ENCODE data around the gene HENMT1.
A peak's percentile ranks its signal among the peaks of the same experiment; 100 is the strongest.
"Not testable (repeated sequence)": the region's sequence is repeated elsewhere in the genome, so short reads cannot be mapped to it uniquely, and the experiment has no call there.

The HENMT1 gene

GRCh38 chr1:108671143-108671542 lies 10.2 kb upstream of the HENMT1 start:
- DNase-seq (ENCODE audit: low read depth in 2 of 2) = no peak

GRCh38 chr1:108670131-108670773 lies 9.4 kb upstream of the HENMT1 start:
- DNase-seq (ENCODE audit: low read depth in 2 of 2) = no peak

GRCh38 chr1:108669679-108670078 lies 8.8 kb upstream of the HENMT1 start:
- DNase-seq (ENCODE audit: low read depth in 2 of 2) = no peak

GRCh38 chr1:108668777-108669176 lies 7.9 kb upstream of the HENMT1 start:
- no peak for DNase-seq (ENCODE audit: low read depth in 2 of 2)

- not testable (repeated sequence) for DNase-seq (ENCODE audit: low read depth in 2 of 2)
These were observed 6.5 kb upstream of the HENMT1 start for GRCh38 chr1:108667422-108667821.

- no peak for DNase-seq (ENCODE audit: low read depth in 2 of 2)
These were observed 4.9 kb upstream of the HENMT1 start for GRCh38 chr1:108665771-108666170.

- DNase-seq (ENCODE audit: low read depth in 2 of 2) = no peak
These were observed 4.2 kb upstream of the HENMT1 start for GRCh38 chr1:108665067-108665466.

GRCh38 chr1:108664481-108664880 lies 3.6 kb upstream of the HENMT1 start:
- DNase-seq (ENCODE audit: low read depth in 2 of 2) = no peak

- DNase-seq (ENCODE audit: low read depth in 2 of 2) = no peak
These were observed 2.2 kb upstream of the HENMT1 start for GRCh38 chr1:108663074-108663473.

GRCh38 chr1:108657356-108658080 lies 3.4 kb downstream of the HENMT1 start:
- no peak for DNase-seq (ENCODE audit: low read depth in 2 of 2)

GRCh38 chr1:108653431-108654105 lies 7.3 kb downstream of the HENMT1 start:
- no peak for DNase-seq (ENCODE audit: low read depth in 2 of 2)

- peak; percentile 58 to 64 for DNase-seq (ENCODE audit: low read depth in 2 of 2)
These were observed 14.1 kb downstream of the HENMT1 start for GRCh38 chr1:108646648-108647269.

GRCh38 chr1:108646265-108646647 lies 14.6 kb downstream of the HENMT1 start:
- DNase-seq (ENCODE audit: low read depth in 2 of 2) = no peak

- DNase-seq (ENCODE audit: low read depth in 2 of 2) = no peak
These were observed 15.2 kb downstream of the HENMT1 start for GRCh38 chr1:108645564-108646184.

GRCh38 chr1:108644984-108645383 lies 15.9 kb downstream of the HENMT1 start:
- peak in 1 of 2 donors; percentile 23 for DNase-seq (ENCODE audit: low read depth in 2 of 2)

GRCh38 chr1:108643492-108644335 lies 17.2 kb downstream of the HENMT1 start:
- DNase-seq (ENCODE audit: low read depth in 2 of 2) = peak in 1 of 2 donors; percentile 30

- DNase-seq (ENCODE audit: low read depth in 2 of 2) = not testable (repeated sequence)
These were observed 20.0 kb downstream of the HENMT1 start for GRCh38 chr1:108640863-108641262.

- peak; percentile 38 to 44 for DNase-seq (ENCODE audit: low read depth in 2 of 2)
These were observed 20.9 kb downstream of the HENMT1 start for GRCh38 chr1:108639899-108640560.

- no peak for DNase-seq (ENCODE audit: low read depth in 2 of 2)
These were observed 24.0 kb downstream of the HENMT1 start for GRCh38 chr1:108636876-108637275.

- no peak for DNase-seq (ENCODE audit: low read depth in 2 of 2)
These were observed 26.4 kb downstream of the HENMT1 start for GRCh38 chr1:108634521-108634920.
